Breast epithelium (tissue), 4 donors: Measurements from ENCODE around the gene SPAG6. TPM values are rescaled to one million over a fixed set of nuclear protein-coding genes. Genes with fewer than 3 reads are reported as not detected.

ENCODE experiments used
- DNase-seq, 2 donors: peaks; one replicate each; pipeline ENCODE4 v3.0.0-alpha.2; 2019; ENCODE audit warnings: low spot score in 2 of 2
- H3K27ac ChIP-seq, 2 donors: fragments of 200-600 bp; sonication (generic) in 1 of 2; one replicate each; pipeline ENCODE4 v1.5.1; 2016 to 2019; ENCODE audit warnings: mild to moderate bottlenecking in 1 of 2
- H3K27me3 ChIP-seq, 2 donors: fragments of 200-600 bp; sonication (generic) in 1 of 2; one replicate each; pipeline versions ENCODE4 v1.5.1 to v1.6.0; 2017 to 2019; ENCODE audit warnings: control low read depth in 1 of 2, mild to moderate bottlenecking in 1 of 2
- H3K36me3 ChIP-seq: fragments of 200-600 bp; one replicate; pipeline ENCODE4 v1.5.1; 2019
- H3K4me1 ChIP-seq, 2 donors: fragments of 200-600 bp; sonication (generic); one replicate each; pipeline ENCODE4 v1.5.1; 2016 to 2019; ENCODE audit warnings: control low read depth in 1 of 2
- H3K4me3 ChIP-seq, 3 donors: fragments of 200-600 bp; sonication (generic); 1 replicate in 2 of 3; 2 replicates in 1 of 3; pipeline ENCODE4 v1.5.1; 2016 to 2019; ENCODE audit warnings: mild to moderate bottlenecking in 3 of 3, moderate library complexity in 2 of 3
- H3K9me3 ChIP-seq, 2 donors: fragments of 200-600 bp; sonication (generic) in 1 of 2; one replicate each; pipeline ENCODE4 v1.5.1; 2016 to 2019; ENCODE audit warnings: control low read depth in 1 of 2
- POLR2A ChIP-seq: fragments of 450-650 bp; IDR thresholded peaks from one replicate; pipeline ENCODE4 v1.6.1; 2016; ENCODE audit warnings: antibody characterized with exemption, mild to moderate bottlenecking, moderate library complexity
- POLR2AphosphoS5 ChIP-seq, 3 donors: sonication (generic); formaldehyde crosslinking; IDR thresholded peaks; one replicate each; pipeline ENCODE4 v1.6.1; 2017; ENCODE audit warnings: antibody characterized with exemption in 3 of 3
- intact Hi-C: fragments of 100-400 bp; cut with DNase I; formaldehyde crosslinking; loops from one replicate; pipeline ENCODE4 v1.15.1; 2023; ENCODE audit warnings: low total_unique reads
- total RNA-seq, 3 donors: library from RNA; depleted of rRNA; stranded (reverse); fragments of >200 nt; gene quantifications; one replicate each; pipeline ENCODE4 v1.1.0, GENCODE V29; 2016
- TF ChIP-seq, protein P1 (sequence below), 3 donors: fragments of 450-650 bp; IDR thresholded peaks; one replicate each; pipeline ENCODE4 v1.5.1; 2016 to 2017; ENCODE audit warnings: antibody characterized with exemption in 3 of 3, mild to moderate bottlenecking in 3 of 3, moderate library complexity in 3 of 3

Gene SPAG6
- total RNA-seq, 3 donors from 2014 or later = 0.59 to 4.9 TPM; not detected in 1

DNA sequence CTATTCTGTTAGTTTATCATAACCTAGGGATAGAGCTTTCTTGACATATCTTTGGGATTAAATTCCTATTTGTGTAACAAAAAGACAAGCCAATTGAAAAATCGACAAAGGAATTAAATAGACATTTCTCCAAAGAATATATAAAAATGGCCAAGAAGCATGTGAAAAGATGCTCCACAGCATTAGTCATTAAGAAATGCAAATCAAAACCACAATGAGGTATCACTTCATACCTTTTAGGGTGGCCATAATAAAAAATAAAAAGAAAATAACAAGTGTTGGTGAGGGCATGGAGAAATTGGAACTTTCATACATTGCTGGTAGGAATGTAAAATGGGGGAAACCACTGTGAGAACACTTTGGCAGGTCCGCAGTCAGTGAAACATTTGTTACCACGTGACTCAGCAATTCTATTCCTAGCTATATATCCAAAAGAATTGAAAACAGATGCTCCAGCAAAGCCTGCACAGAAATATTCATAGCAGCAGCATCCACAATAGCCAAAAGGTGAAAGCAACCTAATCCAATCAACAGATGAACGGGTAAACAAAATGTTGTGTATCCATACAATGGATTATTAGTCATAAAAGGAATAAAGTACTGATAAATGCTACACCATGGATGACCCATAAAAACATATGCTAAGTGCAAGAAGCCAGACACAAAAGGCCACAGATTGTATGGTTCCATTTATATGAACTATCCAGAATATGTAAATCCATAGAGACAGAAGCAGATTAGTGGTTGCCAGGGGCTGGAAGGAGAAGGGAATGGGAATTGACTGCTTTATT is 20.5 kb downstream of the SPAG6 start:
- H3K9me3 ChIP-seq = no peaks in the 10 kb centered on the region
- TF ChIP-seq, protein P1, sequence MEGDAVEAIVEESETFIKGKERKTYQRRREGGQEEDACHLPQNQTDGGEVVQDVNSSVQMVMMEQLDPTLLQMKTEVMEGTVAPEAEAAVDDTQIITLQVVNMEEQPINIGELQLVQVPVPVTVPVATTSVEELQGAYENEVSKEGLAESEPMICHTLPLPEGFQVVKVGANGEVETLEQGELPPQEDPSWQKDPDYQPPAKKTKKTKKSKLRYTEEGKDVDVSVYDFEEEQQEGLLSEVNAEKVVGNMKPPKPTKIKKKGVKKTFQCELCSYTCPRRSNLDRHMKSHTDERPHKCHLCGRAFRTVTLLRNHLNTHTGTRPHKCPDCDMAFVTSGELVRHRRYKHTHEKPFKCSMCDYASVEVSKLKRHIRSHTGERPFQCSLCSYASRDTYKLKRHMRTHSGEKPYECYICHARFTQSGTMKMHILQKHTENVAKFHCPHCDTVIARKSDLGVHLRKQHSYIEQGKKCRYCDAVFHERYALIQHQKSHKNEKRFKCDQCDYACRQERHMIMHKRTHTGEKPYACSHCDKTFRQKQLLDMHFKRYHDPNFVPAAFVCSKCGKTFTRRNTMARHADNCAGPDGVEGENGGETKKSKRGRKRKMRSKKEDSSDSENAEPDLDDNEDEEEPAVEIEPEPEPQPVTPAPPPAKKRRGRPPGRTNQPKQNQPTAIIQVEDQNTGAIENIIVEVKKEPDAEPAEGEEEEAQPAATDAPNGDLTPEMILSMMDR (IDR thresholded peaks at IDR 0.05) = no peak
- TF ChIP-seq POLR2A = no peak
- no peak for TF ChIP-seq POLR2AphosphoS5 (IDR thresholded peaks at IDR 0.05)
- no peaks in the 10 kb centered on the region for H3K36me3 ChIP-seq
- no peak overlapping the region for H3K4me3 ChIP-seq
- intact Hi-C loops = loop anchor here (10.0 kb wide), 1 partner anchor 91 kb away; no protein-coding TSS in a partner anchor
- H3K27me3 ChIP-seq = no peaks in the 10 kb centered on the region
- no peak overlapping the region for H3K27ac ChIP-seq
- no peak for DNase-seq
- H3K4me1 ChIP-seq = no peaks in the 10 kb centered on the region

DNA sequence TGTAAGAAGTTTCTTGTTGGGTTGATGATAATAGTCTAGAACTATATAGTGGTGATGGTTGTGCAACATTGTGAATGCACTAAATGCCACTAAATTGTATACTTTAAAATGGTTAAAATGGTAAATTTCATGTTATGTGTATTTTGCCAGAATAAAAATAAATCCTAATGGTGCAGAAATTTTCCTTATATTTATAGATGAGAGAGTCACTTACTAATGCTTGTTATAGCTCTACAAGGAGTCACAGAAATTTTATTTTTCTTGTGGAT is 21.1 kb downstream of the SPAG6 start:
- Histone ChIP-seq H3K27ac (no peak overlapping the region), H3K27me3 (no peaks in the 10 kb centered on the region), H3K9me3 (no peaks in the 10 kb centered on the region), H3K4me3 (no peak overlapping the region), H3K36me3 (no peaks in the 10 kb centered on the region), H3K4me1 (no peaks in the 10 kb centered on the region)
- DNase-seq = no peak
- intact Hi-C loops = loop anchor here (10.0 kb wide), 1 partner anchor 92 kb away; no protein-coding TSS in a partner anchor
- TF ChIP-seq POLR2A = no peak
- no peak for TF ChIP-seq POLR2AphosphoS5 (IDR thresholded peaks at IDR 0.05)
- TF ChIP-seq, protein P1 (IDR thresholded peaks at IDR 0.05) = no peak

DNA sequence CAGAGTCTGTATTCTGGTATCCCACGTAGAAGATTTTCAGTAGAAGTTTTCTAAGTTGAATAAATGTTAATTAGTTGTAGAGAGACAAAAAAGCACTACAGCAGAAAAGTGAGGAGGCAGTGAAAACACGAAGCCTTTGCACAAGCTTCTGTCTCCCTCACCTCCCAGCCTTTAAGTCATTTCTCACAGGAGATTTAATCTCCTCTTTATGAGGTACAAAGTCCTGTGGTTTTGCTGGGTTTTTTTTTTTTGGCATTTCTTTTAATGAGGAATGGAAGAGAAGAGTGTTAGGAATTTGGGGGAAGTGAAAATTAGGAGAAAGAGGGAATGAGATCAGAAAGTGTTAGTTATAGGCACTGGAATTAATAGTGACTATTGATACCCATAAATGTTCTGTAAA is 21.5 kb downstream of the SPAG6 start:
- Histone ChIP-seq H3K4me3 (no peak overlapping the region), H3K27me3 (no peaks in the 10 kb centered on the region), H3K9me3 (no peaks in the 10 kb centered on the region), H3K27ac (no peak overlapping the region), H3K36me3 (no peaks in the 10 kb centered on the region), H3K4me1 (no peaks in the 10 kb centered on the region)
- TF ChIP-seq POLR2AphosphoS5 (IDR thresholded peaks at IDR 0.05) (no peak), POLR2A (no peak)
- TF ChIP-seq, protein P1 (IDR thresholded peaks at IDR 0.05) = no peak
- no peak for DNase-seq
- intact Hi-C loops = loop anchor here (10.0 kb wide), 1 partner anchor 92 kb away; no protein-coding TSS in a partner anchor

DNA sequence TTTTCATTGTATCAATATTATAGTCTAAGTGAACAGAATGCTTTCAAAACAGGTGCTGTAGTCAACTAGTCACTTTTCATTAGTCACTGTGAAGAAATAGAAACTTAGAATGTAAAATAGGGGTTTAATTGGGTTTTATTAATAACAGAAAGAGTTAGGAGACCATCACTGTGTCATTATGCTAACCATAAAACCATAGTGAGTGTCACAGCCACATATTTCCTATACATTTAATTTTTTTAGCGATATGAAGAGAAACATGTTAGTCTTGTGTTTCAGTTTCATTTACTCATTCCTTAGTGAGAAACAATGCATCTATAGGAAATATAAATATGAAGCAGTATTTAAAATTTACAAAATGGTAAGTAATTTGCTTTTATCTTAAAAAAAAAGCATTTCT is 22.2 kb downstream of the SPAG6 start:
- Histone ChIP-seq H3K27ac (no peak overlapping the region), H3K27me3 (no peaks in the 10 kb centered on the region), H3K4me3 (no peak overlapping the region), H3K9me3 (no peaks in the 10 kb centered on the region), H3K36me3 (no peaks in the 10 kb centered on the region), H3K4me1 (no peaks in the 10 kb centered on the region)
- intact Hi-C loops = loop anchor here (10.0 kb wide), 1 partner anchor 93 kb away; no protein-coding TSS in a partner anchor
- no peak for TF ChIP-seq POLR2AphosphoS5 (IDR thresholded peaks at IDR 0.05)
- TF ChIP-seq POLR2A = no peak
- TF ChIP-seq, protein P1 (IDR thresholded peaks at IDR 0.05) = no peak
- DNase-seq = no peak

DNA sequence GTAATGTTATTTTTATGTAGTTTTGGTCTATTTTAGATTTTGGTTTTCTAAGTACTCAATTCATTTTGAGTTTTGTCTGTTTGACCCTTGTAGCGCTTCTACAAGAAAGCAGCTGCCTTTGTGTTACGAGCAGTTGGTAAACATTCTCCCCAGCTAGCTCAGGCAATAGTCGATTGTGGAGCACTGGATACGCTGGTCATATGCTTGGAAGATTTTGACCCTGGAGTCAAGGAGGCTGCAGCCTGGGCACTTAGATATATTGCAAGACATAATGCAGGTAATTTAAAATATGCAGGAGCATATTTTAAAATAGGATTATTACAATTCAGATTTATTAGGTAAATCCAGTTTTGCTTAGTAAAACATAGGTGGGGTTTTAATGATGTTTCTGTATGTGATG is 23.1 kb downstream of the SPAG6 start:
- TF ChIP-seq, protein P1 (IDR thresholded peaks at IDR 0.05) = no peak
- no peak for TF ChIP-seq POLR2A
- no peak for TF ChIP-seq POLR2AphosphoS5 (IDR thresholded peaks at IDR 0.05)
- DNase-seq = no peak
- H3K9me3 ChIP-seq = no peaks in the 10 kb centered on the region
- H3K27me3 ChIP-seq = no peaks in the 10 kb centered on the region
- no peak overlapping the region for H3K4me3 ChIP-seq
- no peak overlapping the region for H3K27ac ChIP-seq
- intact Hi-C loops = loop anchor here (10.0 kb wide), 1 partner anchor 94 kb away; no protein-coding TSS in a partner anchor
- no peaks in the 10 kb centered on the region for H3K36me3 ChIP-seq
- H3K4me1 ChIP-seq = no peaks in the 10 kb centered on the region
